ENCODE results near the gene CLASP1.
"Not testable (repeated sequence)": the region's sequence is repeated elsewhere in the genome, so short reads cannot be mapped to it uniquely, and the experiment has no call there.

The CLASP1 gene

DNA sequence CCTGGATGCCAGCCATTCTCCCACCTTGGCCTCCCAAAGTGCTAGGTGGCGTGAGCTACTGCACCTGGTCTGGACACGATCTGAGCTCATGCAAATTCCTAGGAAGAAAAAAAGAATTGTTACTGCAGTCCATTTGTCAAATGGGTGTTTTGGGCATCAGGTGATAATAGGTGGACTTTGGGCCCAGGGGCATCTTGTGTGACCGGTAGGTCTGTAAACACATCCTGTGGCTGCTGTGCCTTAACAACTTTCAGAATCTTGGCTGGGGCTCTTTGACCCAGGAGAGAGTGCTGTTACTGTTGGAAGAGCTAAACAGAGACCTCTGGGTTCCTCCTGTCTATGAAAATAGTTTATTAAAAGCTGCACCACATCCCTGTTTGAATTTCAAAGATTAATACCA is 329.3 kb downstream of the CLASP1 start:
- Histone ChIP-seq H4K8ac (ENCODE audit: low read depth, low read length) (no peak overlapping the region), H3K4me1 (ENCODE audit: control insufficient read depth, low read depth, low read length) (no peaks in the 10 kb centered on the region)

DNA sequence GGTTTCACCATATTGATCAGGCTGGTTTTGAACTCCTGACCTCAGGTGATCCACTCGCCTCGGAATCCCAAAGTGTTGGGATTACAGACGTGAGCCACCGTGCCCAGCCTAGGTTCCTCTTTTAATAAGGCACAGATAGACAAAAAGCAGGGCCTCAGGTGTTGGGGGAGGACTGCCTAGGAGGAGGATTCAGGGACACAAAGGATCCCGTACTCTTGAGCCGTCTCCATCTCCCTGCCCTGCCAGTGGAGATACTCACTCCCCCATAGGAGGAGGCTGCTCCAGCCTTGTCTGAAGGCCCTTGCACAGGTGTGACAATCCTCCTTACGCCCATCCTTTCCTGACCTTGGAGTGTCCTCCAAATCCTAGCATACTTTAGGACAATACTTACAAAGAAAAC is 332.3 kb downstream of the CLASP1 start:
- Histone ChIP-seq H4K8ac (ENCODE audit: low read depth, low read length) (no peak overlapping the region), H2AK5ac (ENCODE audit: low read length) (no peak overlapping the region), H3K9ac (ENCODE audit: low read length) (no peak overlapping the region), H3K36me3 (ENCODE audit: control insufficient read depth, insufficient read depth, low read length) (no peaks in the 10 kb centered on the region), H2BK5ac (ENCODE audit: low read length) (no peak overlapping the region), H3K4ac (ENCODE audit: low read depth, low read length) (no peak overlapping the region), H3K27me3 (ENCODE audit: insufficient read depth, low read length, poor library complexity) (no peaks in the 10 kb centered on the region), H2BK15ac (replicated peaks; ENCODE audit: low read depth) (no peak overlapping the region), H3K23ac (ENCODE audit: low read length) (no peak overlapping the region), H3K56ac (ENCODE audit: low read length) (no peak overlapping the region), H3K18ac (ENCODE audit: low read length) (no peak overlapping the region), H3K79me1 (ENCODE audit: low read length) (no peaks in the 10 kb centered on the region), H3K4me1 (ENCODE audit: control insufficient read depth, low read depth, low read length) (no peaks in the 10 kb centered on the region), H4K5ac (ENCODE audit: low read length) (no peak overlapping the region), H3K79me2 (ENCODE audit: control insufficient read depth, insufficient read depth, low read length) (no peaks in the 10 kb centered on the region), H3K27ac (ENCODE audit: low read depth, low read length) (no peak overlapping the region), H3K4me3 (ENCODE audit: low read length) (no peak overlapping the region), H2BK120ac (ENCODE audit: low read depth, low read length) (no peak overlapping the region), H3K4me2 (ENCODE audit: low read length) (no peak overlapping the region)
- no CpG with 5 or more reads among the region's 7 CpGs for whole genome bisulfite sequencing (ENCODE audit: extremely low coverage, insufficient coverage, low lambda C conversion rate)
- DNase-seq, result no peak

More for the DNA sequence above, 329.3 kb downstream of the CLASP1 start:
- H3K36me3 ChIP-seq (ENCODE audit: control insufficient read depth, insufficient read depth, low read length), result no peaks in the 10 kb centered on the region
- H2AK5ac ChIP-seq (ENCODE audit: low read length), result no peak overlapping the region
- H3K79me2 ChIP-seq (ENCODE audit: control insufficient read depth, insufficient read depth, low read length), result no peaks in the 10 kb centered on the region
- H2BK5ac ChIP-seq (ENCODE audit: low read length), result no peak overlapping the region
- H3K4me3 ChIP-seq (ENCODE audit: low read length), result no peak overlapping the region
- no peak overlapping the region for H2BK120ac ChIP-seq (ENCODE audit: low read depth, low read length)
- H3K4ac ChIP-seq (ENCODE audit: low read depth, low read length), result no peak overlapping the region
- no CpG with 5 or more reads among the region's 3 CpGs for WGBS (ENCODE audit: extremely low coverage, insufficient coverage, low lambda C conversion rate)
- no peaks in the 10 kb centered on the region for H3K79me1 ChIP-seq (ENCODE audit: low read length)
- H3K9ac ChIP-seq (ENCODE audit: low read length), result no peak overlapping the region
- H3K4me2 ChIP-seq (ENCODE audit: low read length), result no peak overlapping the region
- no peaks in the 10 kb centered on the region for H3K27me3 ChIP-seq (ENCODE audit: insufficient read depth, low read length, poor library complexity)
- no peak overlapping the region for H3K56ac ChIP-seq (ENCODE audit: low read length)
- no peak overlapping the region for H3K23ac ChIP-seq (ENCODE audit: low read length)
- H2BK15ac ChIP-seq (replicated peaks; ENCODE audit: low read depth), result no peak overlapping the region
- no peak overlapping the region for H3K18ac ChIP-seq (ENCODE audit: low read length)
- H3K27ac ChIP-seq (ENCODE audit: low read depth, low read length), result no peak overlapping the region
- DNase-seq, result no peak
- H4K5ac ChIP-seq (ENCODE audit: low read length), result no peak overlapping the region

DNA sequence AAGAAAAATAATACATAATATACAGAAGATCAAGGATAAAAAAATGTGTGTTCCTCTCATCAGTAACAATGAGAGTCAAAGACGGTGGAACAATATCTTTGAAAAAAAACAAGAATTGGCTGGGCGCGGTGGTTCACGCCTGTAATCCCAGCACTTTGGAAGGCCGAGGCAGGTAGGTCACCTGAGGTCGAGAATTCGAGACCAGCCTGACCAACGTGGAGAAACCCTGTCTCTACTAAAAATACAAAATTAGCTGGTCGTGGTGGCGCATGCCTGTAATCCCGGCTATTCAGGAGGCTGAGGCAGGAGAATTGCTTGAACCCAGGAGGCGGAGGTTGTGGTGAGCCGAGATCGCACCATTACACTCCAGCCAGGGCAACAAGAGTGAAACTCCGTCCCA is 335.6 kb downstream of the CLASP1 start:
- H3K4me2 ChIP-seq (ENCODE audit: low read length); H2AK5ac ChIP-seq (ENCODE audit: low read length); H2BK5ac ChIP-seq (ENCODE audit: low read length); H3K27me3 ChIP-seq (ENCODE audit: insufficient read depth, low read length, poor library complexity); H3K36me3 ChIP-seq (ENCODE audit: control insufficient read depth, insufficient read depth, low read length); H3K56ac ChIP-seq (ENCODE audit: low read length); H2BK15ac ChIP-seq (replicated peaks; ENCODE audit: low read depth); H3K23ac ChIP-seq (ENCODE audit: low read length); H2BK120ac ChIP-seq (ENCODE audit: low read depth, low read length); H3K4ac ChIP-seq (ENCODE audit: low read depth, low read length); H4K5ac ChIP-seq (ENCODE audit: low read length); H3K27ac ChIP-seq (ENCODE audit: low read depth, low read length); DNase-seq; H3K4me3 ChIP-seq (ENCODE audit: low read length); H3K4me1 ChIP-seq (ENCODE audit: control insufficient read depth, low read depth, low read length); H3K18ac ChIP-seq (ENCODE audit: low read length); H3K9ac ChIP-seq (ENCODE audit: low read length); H4K8ac ChIP-seq (ENCODE audit: low read depth, low read length); H3K79me2 ChIP-seq (ENCODE audit: control insufficient read depth, insufficient read depth, low read length); H3K79me1 ChIP-seq (ENCODE audit: low read length): not testable (repeated sequence)
- no CpG with 5 or more reads among the region's 15 CpGs for WGBS (ENCODE audit: extremely low coverage, insufficient coverage, low lambda C conversion rate)

DNA sequence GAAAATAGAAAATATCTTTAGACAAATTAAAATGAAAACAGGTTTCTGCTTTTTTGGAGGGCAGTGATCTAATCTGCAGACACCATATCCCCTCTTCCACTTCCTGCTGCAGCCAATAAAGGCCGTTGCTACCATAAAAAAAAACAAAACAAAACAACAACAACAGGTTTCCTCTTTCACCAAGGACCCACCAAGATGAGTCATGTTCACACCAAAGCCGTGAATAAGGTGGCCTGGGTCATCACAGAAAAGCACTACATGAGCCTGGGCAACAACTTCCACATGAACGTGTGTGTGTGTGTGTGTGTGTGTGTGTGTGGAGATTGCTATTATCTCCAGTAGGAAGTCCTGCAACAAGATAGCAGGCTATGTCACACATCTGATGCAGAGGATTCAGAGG is 339.5 kb downstream of the CLASP1 start:
- WGBS (ENCODE audit: extremely low coverage, insufficient coverage, low lambda C conversion rate), result no CpG with 5 or more reads among the region's 3 CpGs

DNA sequence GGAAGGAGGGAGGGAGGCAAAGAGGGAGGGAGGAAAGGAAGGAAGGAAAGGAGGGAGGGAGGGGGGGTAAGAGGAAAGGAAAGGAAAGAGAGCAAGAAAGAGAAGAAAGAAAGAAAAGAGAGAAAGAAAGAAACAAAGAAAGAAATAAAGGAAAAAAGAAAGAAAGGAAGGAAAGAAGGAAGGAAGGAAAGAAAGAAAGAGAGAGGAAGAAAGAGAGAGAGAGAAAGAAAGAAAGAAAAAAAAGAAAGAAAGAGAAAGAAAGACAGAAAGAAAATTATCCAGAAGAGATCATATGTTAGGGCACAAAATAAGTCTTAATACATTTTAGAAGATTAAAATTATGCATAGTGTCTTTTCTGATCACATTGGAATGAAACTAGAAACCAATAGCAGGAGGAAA is 339.9 kb downstream of the CLASP1 start:
- Histone ChIP-seq H2BK15ac (replicated peaks; ENCODE audit: low read depth) (no peak overlapping the region), H2AK5ac (ENCODE audit: low read length) (no peak overlapping the region), H3K4me1 (ENCODE audit: control insufficient read depth, low read depth, low read length) (no peaks in the 10 kb centered on the region), H3K56ac (ENCODE audit: low read length) (no peak overlapping the region), H3K36me3 (ENCODE audit: control insufficient read depth, insufficient read depth, low read length) (no peaks in the 10 kb centered on the region), H3K4me3 (ENCODE audit: low read length) (no peak overlapping the region), H2BK120ac (ENCODE audit: low read depth, low read length) (no peak overlapping the region), H4K5ac (ENCODE audit: low read length) (no peak overlapping the region), H3K27me3 (ENCODE audit: insufficient read depth, low read length, poor library complexity) (no peaks in the 10 kb centered on the region), H3K79me2 (ENCODE audit: control insufficient read depth, insufficient read depth, low read length) (no peaks in the 10 kb centered on the region), H2BK5ac (ENCODE audit: low read length) (no peak overlapping the region), H3K9ac (ENCODE audit: low read length) (no peak overlapping the region), H3K79me1 (ENCODE audit: low read length) (no peaks in the 10 kb centered on the region), H3K27ac (ENCODE audit: low read depth, low read length) (no peak overlapping the region), H3K18ac (ENCODE audit: low read length) (no peak overlapping the region), H3K4me2 (ENCODE audit: low read length) (no peak overlapping the region), H4K8ac (ENCODE audit: low read depth, low read length) (no peak overlapping the region), H3K4ac (ENCODE audit: low read depth, low read length) (no peak overlapping the region), H3K23ac (ENCODE audit: low read length) (no peak overlapping the region)
- DNase-seq, result no peak

More for the DNA sequence above, 339.5 kb downstream of the CLASP1 start:
- no peaks in the 10 kb centered on the region for H3K27me3 ChIP-seq (ENCODE audit: insufficient read depth, low read length, poor library complexity)
- no peak overlapping the region for H3K9ac ChIP-seq (ENCODE audit: low read length)
- H3K27ac ChIP-seq (ENCODE audit: low read depth, low read length), result no peak overlapping the region
- no peak overlapping the region for H2BK120ac ChIP-seq (ENCODE audit: low read depth, low read length)
- no peak overlapping the region for H3K56ac ChIP-seq (ENCODE audit: low read length)
- no peak overlapping the region for H4K5ac ChIP-seq (ENCODE audit: low read length)
- H3K23ac ChIP-seq (ENCODE audit: low read length), result no peak overlapping the region
- no peaks in the 10 kb centered on the region for H3K79me1 ChIP-seq (ENCODE audit: low read length)
- H2AK5ac ChIP-seq (ENCODE audit: low read length), result no peak overlapping the region
- no peaks in the 10 kb centered on the region for H3K79me2 ChIP-seq (ENCODE audit: control insufficient read depth, insufficient read depth, low read length)
- H3K4me3 ChIP-seq (ENCODE audit: low read length), result no peak overlapping the region
- no peak overlapping the region for H3K18ac ChIP-seq (ENCODE audit: low read length)
- no peaks in the 10 kb centered on the region for H3K36me3 ChIP-seq (ENCODE audit: control insufficient read depth, insufficient read depth, low read length)
- no peaks in the 10 kb centered on the region for H3K4me1 ChIP-seq (ENCODE audit: control insufficient read depth, low read depth, low read length)
- H3K4me2 ChIP-seq (ENCODE audit: low read length), result no peak overlapping the region
- H4K8ac ChIP-seq (ENCODE audit: low read depth, low read length), result no peak overlapping the region
- H2BK15ac ChIP-seq (replicated peaks; ENCODE audit: low read depth), result no peak overlapping the region
- peak; percentile 81 for DNase-seq
- no peak overlapping the region for H3K4ac ChIP-seq (ENCODE audit: low read depth, low read length)
- no peak overlapping the region for H2BK5ac ChIP-seq (ENCODE audit: low read length)

DNA sequence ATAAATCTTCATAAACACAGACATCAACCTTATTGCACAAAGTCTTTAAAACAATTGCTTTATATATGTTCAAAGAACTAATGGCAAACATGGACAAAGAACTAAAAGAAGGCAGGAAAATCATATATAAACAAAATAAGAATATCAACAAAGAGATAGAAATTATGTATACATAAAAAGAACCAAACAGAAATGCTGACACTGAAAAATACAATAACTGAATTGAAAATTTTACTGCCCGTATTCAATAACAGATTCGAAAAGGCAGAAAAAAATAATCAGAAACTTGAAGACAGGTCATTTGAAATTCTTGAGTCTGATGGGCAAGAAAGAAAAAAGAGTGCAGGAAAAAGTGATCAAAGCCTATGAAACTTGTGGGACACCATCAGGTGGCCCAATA is 342.2 kb downstream of the CLASP1 start:
- no peak overlapping the region for H3K27ac ChIP-seq (ENCODE audit: low read depth, low read length)
- no peak overlapping the region for H2BK15ac ChIP-seq (replicated peaks; ENCODE audit: low read depth)
- H2AK5ac ChIP-seq (ENCODE audit: low read length), result no peak overlapping the region
- no peak overlapping the region for H3K23ac ChIP-seq (ENCODE audit: low read length)
- no peaks in the 10 kb centered on the region for H3K27me3 ChIP-seq (ENCODE audit: insufficient read depth, low read length, poor library complexity)
- no peaks in the 10 kb centered on the region for H3K4me1 ChIP-seq (ENCODE audit: control insufficient read depth, low read depth, low read length)
- no peak overlapping the region for H4K5ac ChIP-seq (ENCODE audit: low read length)
- H3K4ac ChIP-seq (ENCODE audit: low read depth, low read length), result no peak overlapping the region
- no peak overlapping the region for H2BK5ac ChIP-seq (ENCODE audit: low read length)
- no peak for DNase-seq
- no peaks in the 10 kb centered on the region for H3K79me2 ChIP-seq (ENCODE audit: control insufficient read depth, insufficient read depth, low read length)
- H3K9ac ChIP-seq (ENCODE audit: low read length), result no peak overlapping the region
- H3K4me2 ChIP-seq (ENCODE audit: low read length), result no peak overlapping the region
- no peak overlapping the region for H3K4me3 ChIP-seq (ENCODE audit: low read length)
- no peak overlapping the region for H3K56ac ChIP-seq (ENCODE audit: low read length)
- H3K36me3 ChIP-seq (ENCODE audit: control insufficient read depth, insufficient read depth, low read length), result no peaks in the 10 kb centered on the region
- H2BK120ac ChIP-seq (ENCODE audit: low read depth, low read length), result no peak overlapping the region
- no peak overlapping the region for H3K18ac ChIP-seq (ENCODE audit: low read length)
- no peaks in the 10 kb centered on the region for H3K79me1 ChIP-seq (ENCODE audit: low read length)
- no CpG with 5 or more reads among the region's 2 CpGs for WGBS (ENCODE audit: extremely low coverage, insufficient coverage, low lambda C conversion rate)
- H4K8ac ChIP-seq (ENCODE audit: low read depth, low read length), result no peak overlapping the region

Measured in mesendoderm (in vitro differentiated cells).